Cerebellar nuclear complex (tissue), 1 donor: ENCODE measurements around the gene NOL9.
A peak's percentile ranks its signal among the peaks of the same experiment; 100 is the strongest.
"Not testable (repeated sequence)": the region's sequence is repeated elsewhere in the genome, so short reads cannot be mapped to it uniquely, and the experiment has no call there.

Experiments used
- DNase-seq, 2 experiments: peaks; one replicate each; lab custom pipeline; 2025; lab: John Stamatoyannopoulos, UW

NOL9 gene

GRCh38 chr1:6503884-6504602 lies 50.3 kb downstream of the NOL9 start:
- no peak for DNase-seq

- DNase-seq: no peak
Observed at GRCh38 chr1:6502000-6502891, 52.1 kb downstream of the NOL9 start.

DNA sequence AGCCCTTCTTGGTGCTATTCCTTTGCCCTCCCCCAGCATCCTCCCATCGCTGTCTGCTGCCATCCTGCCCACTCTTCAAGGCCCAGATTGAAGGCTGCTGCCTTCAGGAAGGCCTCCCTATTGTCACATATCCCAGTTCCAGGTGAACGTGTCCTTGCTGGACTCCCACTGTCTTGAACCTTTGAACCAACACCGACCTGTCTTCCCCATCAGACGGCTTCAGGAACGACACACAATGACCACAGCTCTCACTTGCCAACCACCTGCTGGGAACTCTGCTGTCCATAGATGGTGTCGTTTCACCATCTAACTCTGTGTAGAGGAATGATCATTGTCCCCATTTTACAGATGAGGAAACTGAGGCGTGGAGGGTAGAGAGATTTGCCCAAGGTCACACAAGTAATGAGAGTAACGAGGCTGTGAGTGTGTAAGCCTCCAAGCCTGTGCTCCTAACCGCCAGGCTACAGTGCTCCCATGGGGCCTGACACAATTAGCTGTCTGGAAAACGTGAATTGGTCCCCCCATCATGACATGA lies 53.0 kb downstream of the NOL9 start:
- no peak for DNase-seq

DNA sequence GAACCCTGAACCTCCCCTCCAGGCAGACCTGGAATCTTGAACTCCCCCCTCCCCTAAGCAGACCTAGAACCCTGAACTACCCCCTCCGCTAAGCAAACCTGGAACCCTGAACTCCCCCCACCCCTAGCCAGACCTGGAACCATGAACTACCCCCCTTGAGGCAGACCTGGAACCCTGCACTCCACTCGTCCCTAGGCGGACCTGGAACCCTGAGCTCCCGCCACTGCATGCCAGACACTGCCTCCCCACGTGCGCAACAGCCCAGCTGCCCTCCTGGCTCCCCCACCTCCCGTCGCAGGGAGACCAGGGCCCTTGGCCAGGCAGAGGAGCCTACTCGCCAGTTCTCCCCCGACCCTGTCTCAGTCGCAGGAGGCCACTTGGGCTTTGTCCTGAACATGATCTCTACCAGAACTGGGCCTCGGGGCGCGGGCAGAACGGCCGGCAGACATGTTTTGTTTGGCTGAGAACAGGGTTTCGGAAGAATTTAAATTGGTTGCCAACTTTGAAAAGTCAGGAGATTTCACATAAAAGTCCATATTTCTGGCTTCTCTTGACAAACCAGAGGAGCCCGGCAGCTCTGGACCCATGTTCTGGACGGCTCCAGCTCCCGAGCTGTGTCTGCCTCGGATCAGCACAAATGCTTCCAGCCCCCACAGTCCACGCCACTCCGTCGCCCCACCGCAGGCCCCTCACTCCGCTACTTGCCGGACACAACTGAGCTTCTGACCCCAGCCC lies 53.6 kb downstream of the NOL9 start:
- no peak for DNase-seq

DNA sequence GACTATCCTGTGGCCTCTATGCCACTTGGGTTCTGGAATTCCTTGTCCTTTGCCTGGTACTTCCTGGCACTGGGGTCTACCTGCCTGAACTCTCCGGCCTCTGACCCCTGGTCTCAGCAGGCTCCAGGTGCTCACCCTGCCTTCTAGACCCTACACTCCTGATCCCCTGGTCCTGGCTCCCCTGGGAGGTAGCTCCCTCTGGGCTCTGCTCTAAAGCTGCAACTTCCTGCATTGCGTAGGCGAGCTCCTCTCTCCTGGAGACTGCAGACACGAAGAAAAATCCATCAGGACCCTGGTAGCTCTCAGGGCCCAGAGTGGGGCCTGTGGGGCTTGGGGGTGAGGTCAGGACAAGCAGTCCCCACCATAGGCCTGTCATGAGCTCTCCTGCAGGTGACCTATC lies 55.0 kb downstream of the NOL9 start:
- DNase-seq: no peak

GRCh38 chr1:6498576-6499111 lies 55.7 kb downstream of the NOL9 start:
- DNase-seq: no peak

GRCh38 chr1:6497867-6498575 lies 56.3 kb downstream of the NOL9 start:
- no peak for DNase-seq

DNA sequence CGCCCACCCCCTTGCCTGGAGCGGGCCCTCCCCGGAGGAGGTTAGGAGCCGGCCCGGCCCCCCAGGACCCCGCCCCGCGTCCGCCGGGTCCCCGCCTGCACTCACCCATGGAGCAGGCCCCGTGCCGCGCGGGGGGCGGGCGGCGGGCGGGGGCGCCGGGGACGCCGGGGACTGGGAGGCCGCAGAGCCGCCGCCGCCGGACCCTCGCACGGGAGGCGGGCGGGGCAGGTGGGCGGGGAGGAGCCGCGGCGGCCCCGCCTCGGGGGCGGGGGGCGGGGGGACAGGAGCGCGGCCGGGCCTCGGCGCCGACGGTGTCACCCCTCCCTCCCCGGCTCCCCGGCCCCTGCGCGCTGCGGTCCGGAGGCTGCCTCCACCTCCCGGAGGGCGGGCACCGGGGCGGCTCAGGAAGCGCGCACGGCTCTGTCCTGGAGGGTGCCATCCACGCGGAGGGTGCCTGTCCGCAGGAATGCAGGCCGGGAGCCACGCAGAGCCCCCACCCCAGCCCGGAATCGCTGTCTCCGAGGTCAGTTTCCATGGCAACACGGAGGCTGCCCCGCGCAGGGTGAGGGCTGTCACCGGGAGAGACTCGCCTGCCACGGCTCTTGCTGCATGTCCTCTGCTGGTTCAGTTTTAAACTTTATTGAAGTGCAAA lies 57.0 kb downstream of the NOL9 start:
- DNase-seq: peak in 1 of 2 experiments; percentile 52

DNA sequence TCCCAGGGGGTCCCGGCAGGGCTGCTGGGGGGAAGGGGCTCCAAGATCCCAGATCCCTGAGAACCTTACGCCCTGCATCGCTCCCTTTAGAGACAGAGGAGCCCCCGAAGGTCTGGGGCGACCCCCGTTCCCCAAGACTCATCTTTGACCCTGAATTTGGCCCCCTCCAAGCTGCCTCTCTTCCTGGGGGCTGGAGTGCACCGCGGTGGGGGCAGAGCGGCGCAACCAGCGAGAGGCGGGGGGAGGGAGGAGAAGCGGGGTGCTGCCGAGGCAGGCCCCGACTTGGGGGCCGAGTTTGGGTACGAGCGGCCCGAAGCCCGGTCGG lies 57.5 kb downstream of the NOL9 start:
- DNase-seq: no peak

DNA sequence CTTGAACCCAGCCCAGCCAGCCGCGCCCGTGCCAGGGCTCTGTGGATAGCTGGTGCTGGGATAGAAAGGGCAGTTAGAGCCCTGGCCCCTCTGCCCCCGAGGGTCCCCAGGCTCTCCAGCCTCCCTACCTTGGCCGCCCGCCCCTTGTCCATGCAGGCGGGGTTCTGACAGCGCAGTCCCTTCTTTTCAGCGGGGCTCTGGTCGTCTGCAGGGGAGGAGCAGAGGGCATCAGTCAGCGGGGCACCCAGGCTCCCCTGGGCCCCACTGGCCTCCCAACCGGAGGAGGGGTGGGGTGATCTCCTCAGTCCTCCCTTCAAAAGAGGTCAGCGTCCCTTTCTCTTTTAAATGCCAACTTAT lies 58.0 kb downstream of the NOL9 start:
- DNase-seq: no peak

DNA sequence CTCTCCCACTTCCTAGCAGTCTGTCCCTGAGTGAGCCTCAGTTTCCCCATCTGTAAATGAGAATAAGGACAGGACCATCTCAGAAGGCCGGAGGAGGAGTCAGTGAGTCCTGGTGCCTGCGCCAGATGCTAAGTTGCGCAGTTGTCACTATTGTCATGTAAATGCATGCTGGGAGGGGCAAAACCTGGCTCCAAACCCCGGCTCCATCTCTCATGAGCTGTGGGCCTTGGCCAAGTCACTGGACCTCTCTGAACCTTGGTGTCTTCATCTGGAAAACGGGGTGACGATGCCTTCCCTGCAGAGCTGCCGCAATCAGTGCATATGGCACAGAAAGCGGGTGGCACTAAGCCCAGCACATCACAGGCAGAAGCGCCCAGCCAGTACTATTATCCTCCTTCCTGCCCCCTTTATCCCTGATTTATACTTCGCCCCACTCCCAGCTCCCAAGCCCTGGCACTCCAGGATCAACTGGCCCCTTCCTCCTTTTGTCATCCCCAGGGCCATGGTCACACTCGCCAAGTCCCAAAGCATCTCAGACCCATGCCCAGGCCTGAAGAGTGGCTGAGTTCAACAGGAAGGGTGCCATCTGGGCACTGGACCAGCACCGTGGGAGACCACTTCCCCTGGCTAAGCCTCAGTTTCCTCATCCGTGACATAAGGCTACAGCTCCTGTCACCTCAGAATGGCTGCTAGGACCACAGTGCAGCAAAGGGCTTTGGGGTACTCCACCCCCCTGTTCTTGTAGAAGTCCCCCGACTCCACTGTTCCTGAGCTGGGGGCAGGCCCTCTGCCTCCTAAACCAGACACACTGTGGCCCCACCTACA lies 58.6 kb downstream of the NOL9 start:
- DNase-seq: peak; percentile 33 to 44

GRCh38 chr1:6495041-6495441 lies 59.3 kb downstream of the NOL9 start:
- DNase-seq: peak; percentile 25 to 47

GRCh38 chr1:6494627-6495026 lies 59.7 kb downstream of the NOL9 start:
- no peak for DNase-seq

DNA sequence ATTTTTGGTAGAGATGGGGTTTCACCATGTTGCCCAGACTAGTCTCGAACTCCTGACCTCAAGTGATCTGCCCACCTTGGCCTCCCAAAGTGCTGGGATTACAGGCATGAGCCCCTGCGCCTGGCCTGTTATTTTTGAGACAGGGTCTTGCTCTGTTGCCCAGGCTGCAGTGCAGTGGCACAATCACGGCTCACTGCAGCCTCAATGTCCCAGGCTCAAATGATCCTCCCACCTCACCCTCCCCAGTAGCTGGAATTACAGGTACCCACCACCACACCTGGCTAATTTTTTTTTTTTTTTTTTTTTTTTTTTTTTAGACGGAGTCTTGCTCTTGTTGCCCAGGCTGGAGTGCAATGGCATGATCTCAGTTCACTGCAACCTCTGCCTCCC lies 60.5 kb downstream of the NOL9 start:
- not testable (repeated sequence) for DNase-seq

DNA sequence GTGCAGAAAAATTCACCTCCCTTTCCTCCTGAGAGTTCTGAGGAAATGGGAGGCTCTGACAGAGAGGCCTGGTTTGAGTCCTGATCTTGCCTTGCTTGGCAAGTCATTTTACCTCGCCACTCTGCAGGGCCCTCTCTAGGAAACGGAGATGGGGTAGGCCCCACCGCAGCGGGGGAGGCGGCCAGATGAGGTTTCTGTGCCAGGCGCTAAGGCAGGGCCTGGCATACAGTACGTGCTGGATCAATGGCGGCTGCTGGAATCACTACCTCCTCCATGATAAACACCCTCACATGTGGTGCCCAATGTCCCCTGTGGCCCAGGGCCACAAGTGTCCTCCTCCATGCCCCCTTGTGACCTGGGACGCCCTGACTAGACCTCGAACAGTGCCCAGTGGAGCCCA lies 62.3 kb downstream of the NOL9 start:
- no peak for DNase-seq

GRCh38 chr1:6491480-6491962 lies 62.8 kb downstream of the NOL9 start, which contains the start of gene PLEKHG5:
Gene PLEKHG5 (minus strand): TSS chr1:6491667. CDS start chr1:6477571, 14,096 bp downstream.
- no peak for DNase-seq

DNA sequence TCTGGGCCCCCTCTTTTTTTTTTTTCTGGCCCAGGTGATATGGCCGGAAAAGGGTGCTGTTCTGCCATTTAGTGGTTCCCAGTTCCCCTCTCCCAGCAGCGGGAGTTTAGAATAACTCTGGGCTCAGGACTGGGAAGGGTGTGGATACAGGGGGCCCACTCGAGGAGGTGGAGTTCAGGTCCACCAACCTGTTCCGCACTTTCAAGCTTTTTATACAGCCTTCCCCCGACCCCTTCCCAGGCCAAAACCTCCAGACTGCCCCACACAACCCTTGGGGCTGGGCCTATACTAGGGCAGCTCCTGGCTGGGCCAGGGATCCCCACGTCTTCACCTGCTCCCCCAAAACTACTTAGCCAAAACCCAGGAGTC lies 63.2 kb downstream of the NOL9 start:
- no peak for DNase-seq

- peak in 1 of 2 experiments; percentile 7 for DNase-seq
Observed at GRCh38 chr1:6490181-6491080, 63.9 kb downstream of the NOL9 start.

GRCh38 chr1:6489799-6490180 lies 64.5 kb downstream of the NOL9 start:
- peak in 1 of 2 experiments; percentile 49 for DNase-seq
